ENCODE data around the gene NLRP10.

The NLRP10 gene

GRCh38 chr11:7969756-7970646 is 4.8 kb upstream of the NLRP10 start:
- TF ChIP-seq CTCF (IDR thresholded peaks at IDR 0.05; ENCODE audit: low read depth, low read length, missing control alignments), result no peak
- Histone ChIP-seq H3K27me3 (replicated peaks) (no peaks in the 10 kb centered on the region), H3K27ac (no peak overlapping the region), H3K4me3 (ENCODE audit: low read depth, low read length) (no peak overlapping the region), H3K36me3 (replicated peaks) (no peaks in the 10 kb centered on the region)
- no peak for DNase-seq
- in situ Hi-C loops (cut with HindIII; ENCODE audit: low pct_ligation_motif_present, low sequenced_read_pairs), result no loop called here

- no peak for TF ChIP-seq CTCF (IDR thresholded peaks at IDR 0.05; ENCODE audit: low read depth, low read length, missing control alignments)
- Histone ChIP-seq H3K36me3 (replicated peaks) (no peaks in the 10 kb centered on the region), H3K27me3 (replicated peaks) (no peaks in the 10 kb centered on the region), H3K27ac (no peak overlapping the region), H3K4me3 (ENCODE audit: low read depth, low read length) (no peak overlapping the region)
- no peak for DNase-seq
- in situ Hi-C loops (cut with HindIII; ENCODE audit: low pct_ligation_motif_present, low sequenced_read_pairs), result no loop called here
Observed at GRCh38 chr11:7968686-7969085, 3.4 kb upstream of the NLRP10 start.

GRCh38 chr11:7967826-7968225 is 2.6 kb upstream of the NLRP10 start:
- Histone ChIP-seq H3K27ac (no peak overlapping the region), H3K4me3 (ENCODE audit: low read depth, low read length) (no peak overlapping the region), H3K36me3 (replicated peaks) (no peaks in the 10 kb centered on the region), H3K27me3 (replicated peaks) (no peaks in the 10 kb centered on the region)
- DNase-seq, result no peak
- in situ Hi-C loops (cut with HindIII; ENCODE audit: low pct_ligation_motif_present, low sequenced_read_pairs), result no loop called here
- no peak for TF ChIP-seq CTCF (IDR thresholded peaks at IDR 0.05; ENCODE audit: low read depth, low read length, missing control alignments)

GRCh38 chr11:7967097-7967496 is 1.9 kb upstream of the NLRP10 start:
- in situ Hi-C loops (cut with HindIII; ENCODE audit: low pct_ligation_motif_present, low sequenced_read_pairs), result no loop called here
- no peak for TF ChIP-seq CTCF (IDR thresholded peaks at IDR 0.05; ENCODE audit: low read depth, low read length, missing control alignments)
- Histone ChIP-seq H3K36me3 (replicated peaks) (no peaks in the 10 kb centered on the region), H3K27me3 (replicated peaks) (no peaks in the 10 kb centered on the region), H3K4me3 (ENCODE audit: low read depth, low read length) (no peak overlapping the region), H3K27ac (no peak overlapping the region)
- no peak for DNase-seq

- in situ Hi-C loops (cut with HindIII; ENCODE audit: low pct_ligation_motif_present, low sequenced_read_pairs), result no loop called here
- H3K36me3 ChIP-seq (replicated peaks), result no peaks in the 10 kb centered on the region
- peak overlapping the region; percentile 40 for H3K27ac ChIP-seq
- DNase-seq, result no peak
- no peak overlapping the region for H3K4me3 ChIP-seq (ENCODE audit: low read depth, low read length)
- H3K27me3 ChIP-seq (replicated peaks), result no peaks in the 10 kb centered on the region
- TF ChIP-seq CTCF (IDR thresholded peaks at IDR 0.05; ENCODE audit: low read depth, low read length, missing control alignments), result no peak
Observed at GRCh38 chr11:7964873-7965272, 374 bp downstream of the NLRP10 start.

GRCh38 chr11:7964261-7964660 is 986 bp downstream of the NLRP10 start:
- H3K4me3 ChIP-seq (ENCODE audit: low read depth, low read length), result no peak overlapping the region
- DNase-seq, result no peak
- no peaks in the 10 kb centered on the region for H3K36me3 ChIP-seq (replicated peaks)
- H3K27ac ChIP-seq, result no peak overlapping the region
- TF ChIP-seq CTCF (IDR thresholded peaks at IDR 0.05; ENCODE audit: low read depth, low read length, missing control alignments), result no peak
- H3K27me3 ChIP-seq (replicated peaks), result no peaks in the 10 kb centered on the region
- in situ Hi-C loops (cut with HindIII; ENCODE audit: low pct_ligation_motif_present, low sequenced_read_pairs), result no loop called here
